ENCODE data around the gene ATP1B3. TPM values are rescaled to one million over a fixed set of nuclear protein-coding genes. Genes with fewer than 3 reads are reported as not detected.

The ATP1B3 gene
- total RNA-seq: 10 to 100 TPM; 75.7 to 76.7 TPM

GRCh38 chr3:141876381-141876890, at the start of gene ATP1B3:
Gene ATP1B3, plus strand, starts transcription at chr3:141876643. Its CDS starts 159 bp downstream, at chr3:141876802.

Other genes with a start within 250 kb of the ATP1B3 start
- 10 to 100 TPM; 50.4 to 60.0 TPM for gene RNF7, start 138.3 kb upstream of the ATP1B3 start, total RNA-seq
- not detected for gene GRK7, start 113.2 kb upstream of the ATP1B3 start, total RNA-seq